Keratinocyte (primary cell): Measurements from ENCODE around the gene CCDC27. TPM values are rescaled to one million over a fixed set of nuclear protein-coding genes. Genes with fewer than 3 reads are reported as not detected.

Experiments
- DNase-seq: peaks from one replicate; pipeline ENCODE4 v3.0.0-alpha.2; 2011; ENCODE audit warnings: low read depth, missing footprints, low spot score
- FAIRE-seq: peaks from 2 replicates; lab custom pipeline; 2011; peaks lifted over from hg19 to GRCh38; lab: Jason Lieb, UNC
- H2AFZ ChIP-seq: 2 replicates; pipeline ENCODE4 v1.6.0; 2012; ENCODE audit warnings: low read length, control low read depth, inconsistent platforms; ENCODE audit not compliant: control insufficient read depth
- H3K27ac ChIP-seq: 2 replicates; pipeline ENCODE4 v1.5.1; 2011; ENCODE audit warnings: low read length; ENCODE audit not compliant: control insufficient read depth, insufficient read depth
- H3K27me3 ChIP-seq: 3 replicates; pipeline ENCODE4 v1.6.0; 2011; ENCODE audit warnings: low read length; ENCODE audit not compliant: control insufficient read depth, insufficient read depth; ENCODE audit errors: extremely low read depth
- H3K36me3 ChIP-seq, 2 experiments: 2 replicates in 1 of 2; 3 replicates in 1 of 2; pipeline ENCODE4 v1.5.1; 2011; ENCODE audit warnings: low read length in 2 of 2, mild to moderate bottlenecking in 1 of 2; ENCODE audit not compliant: control insufficient read depth in 2 of 2, insufficient read depth in 2 of 2; ENCODE audit errors: extremely low read depth in 1 of 2
- H3K4me1 ChIP-seq: 3 replicates; pipeline ENCODE4 v1.5.1; 2011; ENCODE audit warnings: low read length; ENCODE audit not compliant: control insufficient read depth, insufficient read depth; ENCODE audit errors: extremely low read depth
- H3K4me2 ChIP-seq: 3 replicates; pipeline ENCODE4 v1.6.0; 2011; ENCODE audit warnings: low read depth, low read length; ENCODE audit not compliant: control insufficient read depth, insufficient read depth; ENCODE audit errors: extremely low read depth
- H3K4me3 ChIP-seq, 3 experiments: fragments of 200-600 bp in 1 of 3; sonication (generic) in 1 of 3; 2 replicates in 2 of 3; 3 replicates in 1 of 3; pipeline ENCODE4 v1.5.1; 2011 to 2016; ENCODE audit warnings: low read length in 3 of 3, mild to moderate bottlenecking in 3 of 3, control low read depth in 2 of 3, inconsistent platforms in 1 of 3, low read depth in 1 of 3, mixed read lengths in 1 of 3, mixed run types in 1 of 3, moderate library complexity in 1 of 3; ENCODE audit not compliant: control insufficient read depth in 2 of 3, insufficient read depth in 2 of 3; ENCODE audit errors: extremely low read depth in 1 of 3
- H3K79me2 ChIP-seq: 2 replicates; pipeline ENCODE4 v1.6.0; 2012; ENCODE audit warnings: low read length; ENCODE audit not compliant: control insufficient read depth, insufficient read depth
- H3K9ac ChIP-seq: 3 replicates; pipeline ENCODE4 v1.6.0; 2011; ENCODE audit warnings: low read length; ENCODE audit not compliant: control insufficient read depth, insufficient read depth; ENCODE audit errors: extremely low read depth
- H3K9me1 ChIP-seq: 3 replicates; pipeline ENCODE4 v1.6.0; 2011; ENCODE audit warnings: low read length; ENCODE audit not compliant: control insufficient read depth, insufficient read depth; ENCODE audit errors: extremely low read depth
- H3K9me3 ChIP-seq: 2 replicates; pipeline ENCODE4 v1.5.1; 2012; ENCODE audit warnings: low read depth, low read length; ENCODE audit not compliant: control insufficient read depth
- H4K20me1 ChIP-seq: 3 replicates; pipeline ENCODE4 v1.6.0; 2011; ENCODE audit warnings: low read length; ENCODE audit not compliant: control insufficient read depth, insufficient read depth; ENCODE audit errors: extremely low read depth
- EZH2 ChIP-seq: IDR thresholded peaks from one replicate; pipeline ENCODE4 v1.6.1; 2012; ENCODE audit warnings: inconsistent platforms, mild to moderate bottlenecking, low read length, moderate library complexity
- dilution Hi-C: fragments of 300-500 bp; cut with MboI; formaldehyde crosslinking; loops from one replicate; pipeline ENCODE4 v1.7.0; 2020; ENCODE audit warnings: low sequenced_read_pairs; ENCODE audit not compliant: extremely low pct_ligation_motif_present
- polyA plus RNA-seq, 5 experiments: library from polyadenylated mRNA; depleted of rRNA in 3 of 5; stranded (reverse) in 3 of 5; stranded (forward) in 1 of 5; unstranded in 1 of 5; fragments of >200 nt; gene quantifications; 1 replicate in 1 of 5; 2 replicates in 3 of 5; 3 replicates in 1 of 5; pipeline versions ENCODE4 v1.2.1 to v1.2.3, GENCODE V29; 2011 to 2012; ENCODE audit warnings: missing spikeins in 2 of 5, low read depth in 1 of 5, low replicate concordance in 1 of 5
- TF ChIP-seq, protein P1 (sequence below), 3 experiments: IDR thresholded peaks in 1 of 3; conservative IDR thresholded peaks in 1 of 3; optimal IDR thresholded peaks in 1 of 3; 2 replicates in 2 of 3; 3 replicates in 1 of 3; pipeline versions ENCODE3 to v1.5.1; 2011; ENCODE audit warnings: low read length in 3 of 3, mild to moderate bottlenecking in 3 of 3, moderate library complexity in 2 of 3, control low read depth in 1 of 3, inconsistent platforms in 1 of 3; ENCODE audit not compliant: insufficient read depth in 2 of 3; ENCODE audit errors: extremely low read depth in 1 of 3

CCDC27 gene
- polyA plus RNA-seq, 1 donor (not counting 4 experiments of a cell fraction or from before 2014, with no cell fraction given) = not detected

DNA sequence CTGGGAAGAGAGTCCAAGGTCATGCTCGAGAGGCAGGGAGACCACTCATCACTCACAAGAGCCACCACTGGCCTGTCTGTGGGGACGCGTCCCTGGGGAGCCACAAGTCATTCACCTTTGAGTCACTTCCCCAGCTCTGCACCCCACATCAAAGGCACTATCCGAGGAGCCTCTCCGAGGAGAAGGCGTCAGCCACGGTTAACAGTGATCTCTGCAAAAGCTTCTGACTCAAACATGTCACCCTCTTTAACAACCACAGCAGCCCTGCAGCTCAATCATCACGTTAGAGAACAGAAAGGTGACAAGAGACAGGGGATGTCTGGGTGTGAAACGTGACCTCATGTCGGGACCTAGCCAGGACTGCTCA is 35.1 kb downstream of the CCDC27 start:
- Histone ChIP-seq H3K36me3 (peaks cover 27 to 35% of the 10 kb centered on the region in 2 experiments), H3K4me1 (peaks cover 6% of the 10 kb centered on the region), H3K27me3 (no peaks in the 10 kb centered on the region), H3K79me2 (peaks cover 54% of the 10 kb centered on the region), H4K20me1 (peaks cover 9% of the 10 kb centered on the region), H2AFZ (no peak overlapping the region), H3K4me3 (no peak overlapping the region), H3K9ac (no peak overlapping the region), H3K4me2 (no peak overlapping the region), H3K9me3 (no peaks in the 10 kb centered on the region), H3K9me1 (no peaks in the 10 kb centered on the region), H3K27ac (no peak overlapping the region)
- FAIRE-seq (no peak), DNase-seq (no peak)
- no peak for TF ChIP-seq EZH2
- TF ChIP-seq, protein P1, sequence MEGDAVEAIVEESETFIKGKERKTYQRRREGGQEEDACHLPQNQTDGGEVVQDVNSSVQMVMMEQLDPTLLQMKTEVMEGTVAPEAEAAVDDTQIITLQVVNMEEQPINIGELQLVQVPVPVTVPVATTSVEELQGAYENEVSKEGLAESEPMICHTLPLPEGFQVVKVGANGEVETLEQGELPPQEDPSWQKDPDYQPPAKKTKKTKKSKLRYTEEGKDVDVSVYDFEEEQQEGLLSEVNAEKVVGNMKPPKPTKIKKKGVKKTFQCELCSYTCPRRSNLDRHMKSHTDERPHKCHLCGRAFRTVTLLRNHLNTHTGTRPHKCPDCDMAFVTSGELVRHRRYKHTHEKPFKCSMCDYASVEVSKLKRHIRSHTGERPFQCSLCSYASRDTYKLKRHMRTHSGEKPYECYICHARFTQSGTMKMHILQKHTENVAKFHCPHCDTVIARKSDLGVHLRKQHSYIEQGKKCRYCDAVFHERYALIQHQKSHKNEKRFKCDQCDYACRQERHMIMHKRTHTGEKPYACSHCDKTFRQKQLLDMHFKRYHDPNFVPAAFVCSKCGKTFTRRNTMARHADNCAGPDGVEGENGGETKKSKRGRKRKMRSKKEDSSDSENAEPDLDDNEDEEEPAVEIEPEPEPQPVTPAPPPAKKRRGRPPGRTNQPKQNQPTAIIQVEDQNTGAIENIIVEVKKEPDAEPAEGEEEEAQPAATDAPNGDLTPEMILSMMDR (optimal IDR thresholded peaks at IDR 0.05 in 1 of 3, IDR thresholded peaks at IDR 0.05 in 1 of 3, conservative IDR thresholded peaks at IDR 0.05 in 1 of 3; ENCODE audit: extremely low read depth in 1 of 3, insufficient read depth in 2 of 3, low read length in 3 of 3) = no peak
- dilution Hi-C loops = no loop called here

DNA sequence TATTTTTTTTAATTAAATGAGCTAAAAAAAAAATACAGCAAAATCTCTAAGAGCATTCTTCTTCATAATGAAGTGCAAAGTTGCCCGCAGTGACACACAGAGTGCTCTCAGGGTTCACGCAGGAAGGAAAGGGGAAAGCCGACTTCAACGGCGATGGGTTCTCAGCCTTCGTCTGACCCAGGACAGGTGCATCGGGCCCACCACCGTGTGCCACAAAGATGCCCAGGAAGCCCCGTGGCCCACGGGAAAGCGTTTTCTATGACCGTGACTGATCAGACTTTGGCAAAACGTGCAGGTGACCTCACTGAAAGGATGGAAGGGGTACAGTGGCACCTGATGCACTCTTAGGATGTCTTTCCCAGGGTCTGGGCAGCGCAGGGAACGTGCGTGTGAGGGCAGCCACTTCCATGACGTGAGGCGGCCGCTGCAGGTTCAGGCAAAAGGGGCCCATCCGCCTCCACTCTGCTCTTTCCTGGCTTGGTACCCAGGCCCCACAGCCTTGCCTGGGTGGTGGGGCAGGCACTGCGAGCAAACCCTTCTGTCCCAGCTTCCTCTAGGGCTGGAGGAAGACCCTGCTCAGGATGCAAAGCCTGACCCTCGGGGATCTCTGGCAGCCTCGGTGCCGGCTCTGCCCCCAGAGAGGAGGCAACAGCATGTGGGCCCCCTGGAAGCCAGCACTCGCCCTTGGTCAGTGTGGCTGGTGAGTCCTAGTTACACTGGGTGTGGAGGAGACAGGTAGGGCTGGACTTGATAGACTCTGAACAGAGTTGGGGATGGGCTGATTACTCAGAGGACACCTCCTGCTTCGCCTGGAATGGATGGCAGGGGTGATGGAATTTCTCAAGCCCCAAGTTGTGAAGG is 35.7 kb downstream of the CCDC27 start:
- H3K9ac ChIP-seq = no peak overlapping the region
- DNase-seq = no peak
- H4K20me1 ChIP-seq = peaks cover 9% of the 10 kb centered on the region

More for the DNA sequence above, 35.7 kb downstream of the CCDC27 start:
- no peaks in the 10 kb centered on the region for H3K27me3 ChIP-seq
- H3K27ac ChIP-seq = no peak overlapping the region
- peaks cover 26 to 30% of the 10 kb centered on the region in 2 experiments for H3K36me3 ChIP-seq
- no peak for TF ChIP-seq EZH2
- TF ChIP-seq, protein P1 (optimal IDR thresholded peaks at IDR 0.05 in 1 of 3, IDR thresholded peaks at IDR 0.05 in 1 of 3, conservative IDR thresholded peaks at IDR 0.05 in 1 of 3; ENCODE audit: extremely low read depth in 1 of 3, insufficient read depth in 2 of 3, low read length in 3 of 3) = no peak
- H3K4me1 ChIP-seq = peaks cover 10% of the 10 kb centered on the region
- no peak overlapping the region for H2AFZ ChIP-seq
- H3K9me1 ChIP-seq = no peaks in the 10 kb centered on the region
- dilution Hi-C loops = no loop called here
- no peak overlapping the region for H3K4me2 ChIP-seq
- no peak for FAIRE-seq
- H3K9me3 ChIP-seq = no peaks in the 10 kb centered on the region
- no peak overlapping the region for H3K4me3 ChIP-seq
- peaks cover 59% of the 10 kb centered on the region for H3K79me2 ChIP-seq
